ENCODE results near the gene LMNTD2. TPM values are rescaled to one million over a fixed set of nuclear protein-coding genes. Genes with fewer than 3 reads are reported as not detected.

Gene LMNTD2, protein sequence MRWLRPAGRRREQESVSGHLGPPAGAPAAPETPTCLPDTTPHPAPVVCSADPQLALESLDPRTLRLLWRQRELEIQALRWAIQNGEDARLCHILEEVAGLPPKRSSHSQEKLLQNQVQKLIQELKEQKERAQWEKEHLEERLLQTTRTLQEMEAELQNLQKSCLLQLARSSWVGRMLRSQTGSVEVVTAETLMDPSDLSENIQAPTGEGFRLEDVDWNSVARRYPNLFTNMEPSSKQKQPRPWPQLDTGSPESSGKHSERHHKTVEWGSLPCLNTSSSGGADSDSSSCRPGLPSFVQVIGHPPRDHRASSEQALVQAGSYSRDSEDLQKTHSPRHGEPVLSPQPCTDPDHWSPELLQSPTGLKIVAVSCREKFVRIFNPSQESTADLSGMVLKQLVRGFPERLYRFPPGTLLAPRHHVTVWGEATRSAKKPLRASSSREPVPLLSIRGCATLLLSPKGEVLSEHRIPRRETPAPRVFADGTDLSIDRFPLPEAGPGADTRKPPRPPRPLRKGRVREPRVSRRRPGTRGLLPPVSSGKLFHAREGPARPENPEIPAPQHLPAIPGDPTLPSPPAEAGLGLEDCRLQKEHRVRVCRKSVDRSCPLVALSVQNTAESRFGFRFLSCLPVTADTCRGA
- total RNA-seq: 1.9 and 2.6 TPM in 2 replicates

DNA sequence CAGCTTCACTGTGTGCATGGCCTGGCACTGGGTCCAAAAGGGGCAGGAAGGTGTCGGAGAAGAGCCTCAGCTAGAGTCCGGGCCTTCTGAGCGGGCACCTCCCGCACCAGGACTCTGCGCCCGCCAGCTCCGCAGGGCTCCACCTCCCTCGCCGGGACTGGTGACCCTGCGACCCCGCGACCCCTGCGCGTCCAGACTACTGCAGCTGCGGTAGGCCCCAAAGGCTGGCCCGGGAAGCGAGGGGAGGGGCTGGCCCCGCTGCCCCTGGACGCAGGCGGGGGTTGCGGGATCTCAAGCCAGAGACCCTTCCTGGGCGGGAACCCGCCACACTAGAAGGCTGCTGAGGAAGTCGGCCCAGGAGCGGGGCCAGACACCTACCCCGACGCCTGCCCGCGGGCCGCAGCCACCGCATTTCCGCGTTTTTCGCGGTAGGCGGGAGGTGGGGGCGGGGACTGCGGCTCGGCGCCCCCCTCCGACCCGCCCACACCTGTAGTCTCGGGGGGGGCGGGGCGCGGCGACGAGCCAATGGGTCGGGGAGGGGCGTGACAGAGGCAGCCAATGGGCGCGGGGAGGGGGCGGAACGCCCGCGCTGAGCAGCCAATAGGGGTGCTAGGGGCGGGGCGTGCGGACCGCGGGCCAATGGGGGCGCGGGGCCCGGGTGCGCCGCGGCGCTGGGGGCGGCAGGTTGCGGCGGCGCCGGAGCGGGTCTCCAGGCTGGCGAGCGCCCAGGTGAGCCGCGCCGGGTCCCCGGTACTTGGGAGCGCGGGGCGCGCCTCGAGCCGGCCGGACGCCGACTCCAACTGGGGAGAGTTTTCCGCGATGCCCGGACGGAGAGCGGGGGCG is at the start of gene LMNTD2, which contains the start of gene RASSF7:
Gene LMNTD2, minus strand, starts transcription at position 434 of the 843 bp plus-strand sequence. Its CDS starts 22 bp downstream, at position 412.
Gene RASSF7, plus strand, starts transcription at position 666 of the 843 bp plus-strand sequence. CDS start 799 bp downstream, outside the sequence.

DNA sequence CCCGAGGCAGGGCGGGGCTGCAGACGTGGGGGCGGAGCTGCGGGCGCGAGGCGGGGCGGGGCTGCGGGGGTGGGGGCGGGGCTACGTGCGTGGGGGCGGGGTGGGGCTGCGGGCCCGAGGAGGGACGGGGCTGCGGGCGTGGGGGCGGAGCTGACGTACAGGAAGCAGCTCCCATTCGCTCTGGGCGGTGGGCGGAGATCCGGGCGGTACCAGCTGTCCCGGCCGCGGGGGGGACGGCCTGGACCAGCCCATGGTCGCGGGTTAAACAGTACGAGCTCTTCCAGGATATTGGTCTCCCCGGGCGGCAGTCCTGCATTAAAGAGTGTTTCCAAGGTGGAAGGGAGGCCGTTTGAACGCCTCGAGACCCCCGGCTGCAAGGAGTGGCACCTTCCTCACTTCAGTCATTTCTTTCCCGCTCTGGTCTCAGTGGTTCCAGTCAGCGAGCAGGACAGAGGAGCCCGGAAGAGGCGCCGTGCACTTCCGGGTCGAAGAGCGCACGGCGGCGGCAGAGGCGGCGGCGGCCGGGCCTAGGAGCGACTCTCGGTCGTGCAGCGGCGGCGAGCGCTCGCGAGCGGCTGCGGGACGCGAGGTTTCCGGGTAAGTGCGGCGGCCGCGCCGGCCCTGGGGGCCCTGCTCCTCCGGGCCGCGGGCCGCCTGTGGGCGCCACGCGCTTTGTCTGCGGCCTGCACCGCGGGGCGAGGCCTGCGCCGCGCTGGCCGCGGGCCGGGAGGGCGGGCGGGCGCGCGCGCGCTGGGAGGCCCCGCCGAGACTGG is 15.6 kb upstream of the LMNTD2 start, which contains the start of gene PHRF1:
Gene PHRF1, plus strand, starts transcription at position 475 of the 773 bp plus-strand sequence. CDS start 5,043 bp downstream, outside the sequence.

DNA sequence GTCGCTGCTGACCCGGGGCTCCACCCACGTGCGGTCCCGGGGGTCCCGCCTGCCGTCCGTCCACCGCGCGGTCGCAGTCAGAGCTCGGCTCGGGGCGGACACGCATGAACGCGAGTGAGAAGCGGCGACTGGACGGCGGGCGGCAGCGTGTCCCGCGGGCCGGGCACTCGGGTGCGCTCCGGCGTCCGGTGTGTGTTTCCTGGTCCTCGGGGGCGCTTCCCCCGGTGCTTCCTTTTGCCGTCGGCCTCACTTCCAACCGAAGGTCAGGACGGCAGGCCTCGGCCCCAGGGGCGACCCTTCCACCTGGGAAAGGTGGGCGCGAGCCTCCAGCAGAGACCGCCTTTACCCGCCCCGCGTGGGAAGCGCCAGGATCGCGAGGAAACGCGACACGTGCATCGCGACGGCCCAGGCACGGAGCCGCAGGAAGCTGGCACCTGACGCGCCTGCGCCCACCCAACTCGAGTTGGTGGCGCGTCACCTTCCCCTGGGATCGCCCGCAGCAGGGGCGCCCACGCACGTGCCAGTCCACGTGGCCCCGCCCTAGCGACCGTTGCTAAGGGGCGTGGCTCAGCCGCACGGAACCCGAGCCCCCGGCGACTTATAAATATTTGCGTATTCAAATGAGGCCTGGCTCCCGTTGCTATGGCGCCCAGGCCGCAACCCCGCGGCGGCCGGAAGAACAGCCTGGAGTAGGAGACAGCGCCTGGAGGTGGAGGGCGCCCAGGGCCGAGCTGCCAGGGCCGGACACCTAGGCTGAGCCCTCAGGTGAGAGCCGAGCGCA is 23.5 kb downstream of the LMNTD2 start, which contains the start of gene LRRC56:
Gene LRRC56, plus strand, starts transcription at position 687 of the 781 bp plus-strand sequence. CDS start 3,158 bp downstream, outside the sequence.

DNA sequence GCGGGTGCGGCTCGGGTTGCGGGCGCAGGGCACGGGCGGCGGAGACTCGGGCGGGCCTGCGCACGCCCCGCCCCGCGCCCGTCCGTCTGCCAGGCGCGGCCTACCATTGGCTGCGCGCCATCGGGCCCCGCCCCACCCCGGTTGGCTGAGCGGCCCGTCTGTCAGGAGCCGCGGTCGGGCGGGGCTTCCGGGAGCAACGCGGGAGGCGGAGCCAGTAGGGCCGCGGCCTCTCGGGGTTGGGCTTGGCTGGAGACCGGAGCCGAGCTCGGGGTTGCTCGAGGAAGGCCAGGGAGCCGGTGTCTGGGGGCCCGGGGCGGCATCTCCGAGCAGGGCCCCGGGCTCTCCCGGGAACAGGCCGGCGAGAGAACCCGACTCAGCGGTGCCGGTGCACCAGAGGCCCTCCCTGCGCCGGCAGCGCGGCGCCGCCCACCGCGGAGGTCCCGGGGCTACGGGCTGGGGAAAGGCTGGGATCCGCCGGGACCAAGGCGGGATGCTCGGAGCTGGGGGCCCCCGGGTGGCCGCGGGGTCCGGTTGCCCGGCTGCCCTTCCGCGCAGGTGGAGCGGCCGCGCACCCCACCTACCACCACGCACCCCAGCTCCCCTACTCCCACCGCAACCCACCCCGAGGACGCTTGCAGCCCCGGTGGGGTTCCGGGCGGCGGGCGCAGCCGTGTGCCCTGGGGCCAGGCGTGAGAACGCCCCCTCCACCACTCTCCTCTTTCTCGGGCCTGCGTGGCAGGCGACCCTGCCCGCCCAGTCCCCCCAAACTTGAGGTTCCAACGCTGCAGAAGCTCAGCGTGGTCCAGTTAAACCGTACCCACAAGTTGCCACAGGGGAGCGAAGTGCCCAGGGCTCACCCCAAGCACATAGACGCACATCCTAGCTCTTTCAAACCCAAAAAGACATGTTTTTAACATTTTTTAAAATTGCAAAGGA is 24.8 kb downstream of the LMNTD2 start, which contains the start of gene HRAS:
Gene HRAS, minus strand, starts transcription at position 58 of the 936 bp plus-strand sequence.

DNA sequence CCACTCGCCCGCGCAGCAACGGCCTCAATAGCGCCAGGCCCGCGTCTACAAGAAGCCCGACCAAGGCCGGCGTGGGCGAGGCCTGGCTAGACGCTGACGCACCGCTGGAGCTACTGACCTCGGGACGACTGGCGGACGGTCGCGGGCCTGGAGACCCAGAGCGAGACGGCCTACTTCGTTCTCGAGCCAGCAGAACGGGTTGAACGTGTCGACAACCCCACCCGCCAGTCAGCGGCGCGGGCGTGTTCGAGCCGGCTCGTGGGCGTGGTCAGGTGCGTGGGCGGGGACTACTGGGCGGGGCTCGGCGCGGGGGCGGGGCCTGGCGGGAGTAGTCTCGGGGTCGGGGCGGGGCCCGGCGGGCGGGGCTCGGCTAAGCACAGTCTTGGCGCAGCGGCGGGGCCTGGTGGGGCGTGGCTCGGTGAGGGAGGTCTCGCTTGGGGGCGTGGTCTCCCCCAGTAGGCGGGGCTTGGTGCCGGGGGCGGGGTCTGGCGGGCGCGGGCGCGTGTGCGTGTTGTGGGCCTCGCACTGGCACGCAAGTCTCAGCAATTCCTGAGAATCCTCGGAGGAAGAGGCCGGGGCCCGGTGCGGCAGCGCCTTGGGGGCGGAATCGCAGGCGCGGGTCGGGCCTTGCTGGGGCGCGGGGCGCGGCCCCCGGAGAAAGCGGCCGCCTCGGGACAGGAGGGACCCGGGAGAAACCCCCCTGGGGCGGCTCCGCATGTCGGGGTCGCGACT is 53.4 kb downstream of the LMNTD2 start, which contains the start of gene RNH1:
Gene RNH1, minus strand, starts transcription at position 248 of the 732 bp plus-strand sequence. CDS start 5,080 bp downstream, outside the sequence.

Small RNA genes lying within 50 kb of the gene (small RNA-seq; reads per million reads assigned to genes)
- 27.9 reads per million, percentile 98 among the genes with 10 or more reads in this experiment for gene MIR210

Other genes starting within 250 kb of the LMNTD2 start
- gene IFITM1, start 246.7 kb downstream of the LMNTD2 start, total RNA-seq: 0.33 and 0.57 TPM in 2 replicates
- 55.7 and 70.9 TPM in 2 replicates for gene IFITM3, start 239.9 kb downstream of the LMNTD2 start, total RNA-seq
- 2.3 and 2.6 TPM in 2 replicates for gene B4GALNT4, start 191.2 kb downstream of the LMNTD2 start, total RNA-seq
- 0.65 and 0.86 TPM in 2 replicates for gene PKP3, start 166.5 kb downstream of the LMNTD2 start, total RNA-seq
- gene SIGIRR, start 145.7 kb downstream of the LMNTD2 start, total RNA-seq: 49.6 and 60.1 TPM in 2 replicates
- gene ANO9, start 118.7 kb downstream of the LMNTD2 start, total RNA-seq: 0.33 and 0.48 TPM in 2 replicates
- 35.2 and 37.9 TPM in 2 replicates for gene PTDSS2, start 110.5 kb downstream of the LMNTD2 start, total RNA-seq
- gene RNH1, start 53.5 kb downstream of the LMNTD2 start, total RNA-seq: 211 and 222 TPM in 2 replicates
- gene HRAS, start 25.2 kb downstream of the LMNTD2 start, total RNA-seq: 42.5 and 50.5 TPM in 2 replicates
- 0.57 and 1.3 TPM in 2 replicates for gene LRRC56, start 23.2 kb downstream of the LMNTD2 start, total RNA-seq
- gene RASSF7, start 232 bp upstream of the LMNTD2 start, total RNA-seq: 17.1 and 18.0 TPM in 2 replicates
- gene PHRF1, start 15.7 kb upstream of the LMNTD2 start, total RNA-seq: 35.8 and 43.8 TPM in 2 replicates
- gene IRF7, start 55.2 kb upstream of the LMNTD2 start, total RNA-seq: 11.2 and 14.0 TPM in 2 replicates
- gene CDHR5, start 64.2 kb upstream of the LMNTD2 start, total RNA-seq: not detected in 2 replicates
- not detected in 2 replicates for gene SCT, start 66.4 kb upstream of the LMNTD2 start, total RNA-seq
- not detected in 2 replicates for gene DRD4, start 76.5 kb upstream of the LMNTD2 start, total RNA-seq
- 59.0 and 85.3 TPM in 2 replicates for gene DEAF1, start 134.5 kb upstream of the LMNTD2 start, total RNA-seq
- 8.9 and 11.8 TPM in 2 replicates for gene TMEM80, start 135.1 kb upstream of the LMNTD2 start, total RNA-seq
- gene EPS8L2, start 145.5 kb upstream of the LMNTD2 start, total RNA-seq: 2.5 and 3.9 TPM in 2 replicates
- 155 and 170 TPM in 2 replicates for gene TALDO1, start 186.7 kb upstream of the LMNTD2 start, total RNA-seq
- 61.2 and 65.3 TPM in 2 replicates for gene GATD1, start 216.7 kb upstream of the LMNTD2 start, total RNA-seq
- under 0.01 and 0.10 TPM in 2 replicates for gene CEND1, start 229.4 kb upstream of the LMNTD2 start, total RNA-seq
- 13.7 and 15.6 TPM in 2 replicates for gene SLC25A22, start 237.5 kb upstream of the LMNTD2 start, total RNA-seq
- 12.8 and 14.0 TPM in 2 replicates for gene PIDD1, start 244.5 kb upstream of the LMNTD2 start, total RNA-seq
- gene RPLP2, start 249.2 kb upstream of the LMNTD2 start, total RNA-seq: 227 and 292 TPM in 2 replicates

Data from vein endothelial cell (primary cell).